ENCODE results near the gene CASS4.

- no peak for TF ChIP-seq CTCF (conservative IDR thresholded peaks at IDR 0.05)
- no peak for TF ChIP-seq ZFX (IDR thresholded peaks at IDR 0.05)
Measured at GRCh38 chr20:56376331-56376730, 35.7 kb upstream of the CASS4 start.

Data from C4-2B (cell line).